GM12878 (cell line): Measurements from ENCODE around the gene ZMIZ1. TPM values are rescaled to one million over a fixed set of nuclear protein-coding genes. Genes with fewer than 3 reads are reported as not detected.

Experiments
- ATAC-seq: fragments of 200-7000 bp; cut with Tn5 transposase; 3 replicates; pipeline ENCODE4 v1.9.1; 2020; ENCODE audit warnings: mild to moderate bottlenecking, moderate library complexity
- BruUV-seq: library from RNA; stranded (reverse); fragments of 400-500 nt; replicated peaks from 2 replicates; lab custom pipeline; 2021; lab: Mats Ljungman, UMichigan
- CTCF ChIA-PET: fragments of 300-600 bp; sonication (Branson Sonifier 250); formaldehyde crosslinking; extraction: SDS; loops from one replicate; lab custom pipeline; 2021; ENCODE audit warnings: inconsistent platforms; lab: Yijun Ruan, JAX
- POLR2A ChIA-PET: fragments of 350-600 bp; formaldehyde crosslinking; extraction: SDS; loops from one replicate; lab custom pipeline; 2021; ENCODE audit warnings: inconsistent platforms; lab: Charles Lee
- RAD21 ChIA-PET: fragments of 300-600 bp; sonication (Branson Sonifier 250); formaldehyde crosslinking; loops from one replicate; lab custom pipeline; 2023; ENCODE audit warnings: antibody characterized with exemption; ENCODE audit not compliant: unreplicated experiment; lab: Charles Lee
- SMC1A ChIA-PET: fragments of 300-600 bp; sonication (Branson Sonifier 250); formaldehyde crosslinking; loops from one replicate; lab custom pipeline; 2023; ENCODE audit not compliant: unreplicated experiment, uncharacterized antibody; lab: Charles Lee
- DNase-seq: peaks from one replicate; pipeline ENCODE4 v3.0.0-alpha.2; 2011; ENCODE audit warnings: low read depth, low spot score
- FAIRE-seq: peaks from 3 replicates; lab custom pipeline; 2011; peaks lifted over from hg19 to GRCh38; lab: Jason Lieb, UNC
- H2AFZ ChIP-seq: 2 replicates; pipeline ENCODE4 v1.6.0; 2011; ENCODE audit warnings: low read depth, low read length, control low read depth; ENCODE audit not compliant: control insufficient read depth
- H3K27ac ChIP-seq: 2 replicates; pipeline ENCODE4 v1.5.1; 2011; ENCODE audit warnings: control low read depth; ENCODE audit not compliant: control insufficient read depth, insufficient read depth
- H3K27me3 ChIP-seq, 2 experiments: replicated peaks in 1 of 2; 2 replicates each; pipeline versions ENCODE4 v1.6.0 to v1.6.1; 2011; ENCODE audit warnings: low read length in 1 of 2; ENCODE audit not compliant: control insufficient read depth in 2 of 2, insufficient read depth in 2 of 2
- H3K36me3 ChIP-seq, 2 experiments: 2 replicates each; pipeline ENCODE4 v1.5.1; 2011; ENCODE audit warnings: low read length in 1 of 2; ENCODE audit not compliant: control insufficient read depth in 2 of 2, insufficient read depth in 2 of 2
- H3K4me1 ChIP-seq: 2 replicates; pipeline ENCODE4 v1.6.1; 2011; ENCODE audit warnings: mild to moderate bottlenecking, low read length, moderate library complexity, mixed read lengths; ENCODE audit not compliant: control insufficient read depth, insufficient read depth
- H3K4me2 ChIP-seq: 2 replicates; pipeline ENCODE4 v1.6.0; 2011; ENCODE audit warnings: control low read depth; ENCODE audit not compliant: control insufficient read depth, insufficient read depth
- H3K4me3 ChIP-seq: fragments of 200-600 bp; sonication (generic); 2 replicates; pipeline ENCODE4 v1.5.1; 2016
- H3K79me2 ChIP-seq: 2 replicates; pipeline ENCODE4 v1.6.0; 2011; ENCODE audit warnings: low read length; ENCODE audit not compliant: control insufficient read depth, insufficient read depth
- H3K9ac ChIP-seq: 2 replicates; pipeline ENCODE4 v1.8.0; 2011; ENCODE audit warnings: low read length, control low read depth, mixed read lengths; ENCODE audit not compliant: control insufficient read depth, insufficient read depth
- H3K9me3 ChIP-seq: replicated peaks from 3 replicates; pipeline ENCODE4 v1.5.1; 2011; ENCODE audit warnings: mild to moderate bottlenecking, low read length; ENCODE audit not compliant: control insufficient read depth, insufficient read depth
- H4K20me1 ChIP-seq: 2 replicates; pipeline ENCODE4 v1.6.0; 2011; ENCODE audit not compliant: control insufficient read depth, insufficient read depth
- CHD2 ChIP-seq: IDR thresholded peaks from 2 replicates; pipeline ENCODE4 v1.6.1; 2011; ENCODE audit warnings: low read depth, low read length, improper control_type of control experiment, borderline replicate concordance
- IRF3 ChIP-seq: fragments of 450-650 bp; IDR thresholded peaks from 2 replicates; pipeline ENCODE4 v1.6.1; 2014; ENCODE audit warnings: mild to moderate bottlenecking
- JUNB ChIP-seq: IDR thresholded peaks from 2 replicates; pipeline ENCODE4 v1.6.1; 2016; ENCODE audit warnings: antibody characterized with exemption, mild to moderate bottlenecking
- MEF2A ChIP-seq: IDR thresholded peaks from 2 replicates; pipeline ENCODE4 v1.6.1; 2011; ENCODE audit warnings: low read depth, mild to moderate bottlenecking, low read length, moderate library complexity; ENCODE audit not compliant: insufficient read depth
- MXI1 ChIP-seq: fragments of 150-350 bp; IDR thresholded peaks from 2 replicates; pipeline ENCODE4 v1.6.1; 2011; ENCODE audit warnings: low read depth, mild to moderate bottlenecking, inconsistent platforms, low read length, improper control_type of control experiment
- NFYB ChIP-seq: IDR thresholded peaks from 2 replicates; pipeline ENCODE4 v1.6.1; 2011; ENCODE audit warnings: low read depth, mild to moderate bottlenecking, low read length, improper control_type of control experiment, moderate library complexity; ENCODE audit not compliant: insufficient read depth
- POLR2AphosphoS5 ChIP-seq: IDR thresholded peaks from 2 replicates; pipeline ENCODE4 v1.6.1; 2011; ENCODE audit warnings: mild to moderate bottlenecking, low read length, inconsistent platforms
- RAD21 ChIP-seq: IDR thresholded peaks from 2 replicates; pipeline ENCODE4 v1.6.1; 2011; ENCODE audit warnings: mild to moderate bottlenecking, low read depth, low read length, moderate library complexity; ENCODE audit not compliant: insufficient read depth
- SIX5 ChIP-seq: IDR thresholded peaks from 2 replicates; pipeline ENCODE4 v1.6.1; 2011; ENCODE audit warnings: mild to moderate bottlenecking, low read depth, low read length, moderate library complexity; ENCODE audit not compliant: severe bottlenecking
- SP1 ChIP-seq: IDR thresholded peaks from one replicate; pipeline ENCODE4 v1.6.1; 2011; ENCODE audit warnings: low read depth, low read length
- SUZ12 ChIP-seq: fragments of 200-600 bp; sonication (generic); IDR thresholded peaks from one replicate; pipeline ENCODE4 v1.6.1; 2018; ENCODE audit warnings: antibody characterized with exemption, mild to moderate bottlenecking; ENCODE audit not compliant: unreplicated experiment
- TCF12 ChIP-seq: IDR thresholded peaks from 2 replicates; pipeline ENCODE4 v1.6.1; 2011; ENCODE audit warnings: low read depth, mild to moderate bottlenecking, low read length
- TCF7 ChIP-seq: IDR thresholded peaks from 2 replicates; pipeline ENCODE4 v1.6.1; 2014; ENCODE audit warnings: antibody characterized with exemption, borderline replicate concordance
- YBX1 ChIP-seq: fragments of 450-650 bp; IDR thresholded peaks from 2 replicates; pipeline ENCODE4 v1.6.1; 2016; ENCODE audit warnings: antibody characterized with exemption
- ZNF384 ChIP-seq: IDR thresholded peaks from 2 replicates; pipeline ENCODE4 v1.6.1; 2012; ENCODE audit warnings: low read depth, mild to moderate bottlenecking, low read length, improper control_type of control experiment, borderline replicate concordance
- WGBS: methylation state at CpG from one replicate; pipeline ENCODE4 v1.1.6; 2016; ENCODE audit warnings: low lambda C conversion rate; ENCODE audit not compliant: insufficient replicate concordance, insufficient coverage; ENCODE audit errors: missing lambda C conversion rate; 5-methylcytosine and 5-hydroxymethylcytosine counted together
- in situ Hi-C: fragments of 300-500 bp; cut with MboI; formaldehyde crosslinking; loops from 9 replicates; pipeline ENCODE4 v1.14.3; 2018; ENCODE audit warnings: mixed read lengths
- intact Hi-C: fragments of 100-400 bp; cut with micrococcal nuclease; formaldehyde crosslinking; loops from one replicate; pipeline ENCODE4 v1.14.2; 2022; ENCODE audit not compliant: unreplicated experiment
- polyA plus RNA-seq, 11 experiments: library from polyadenylated mRNA; depleted of rRNA in 4 of 11; unstranded in 6 of 11; stranded (reverse) in 5 of 11; fragments of >200 nt; fragmentation: Nextera tagmentation in 4 of 11; fragmentation: Illumina TruSeq in 1 of 11; extraction: Ambion mirVana in 4 of 11; extraction: Trizol in 1 of 11; gene quantifications; 1 replicate in 1 of 11; 2 replicates in 10 of 11; pipeline versions ENCODE4 v1.2.1 to v1.2.3, GENCODE V29; 2011 to 2016; ENCODE audit warnings: inconsistent platforms in 2 of 11, missing spikeins in 2 of 11, low read depth in 1 of 11
- total RNA-seq, 4 experiments: library from RNA; depleted of rRNA in 3 of 4; stranded (reverse); fragments of >200 nt in 3 of 4; fragmentation: Illumina TruSeq in 1 of 4; extraction: Trizol in 1 of 4; gene quantifications; 2 replicates each; pipeline versions ENCODE4 v1.2.1 to v1.2.3, GENCODE V29; 2013 to 2021
- TF ChIP-seq, protein P1 (sequence below): fragments of 450-650 bp; IDR thresholded peaks from 2 replicates; pipeline ENCODE4 v1.6.1; 2016; ENCODE audit warnings: mild to moderate bottlenecking, moderate library complexity, borderline replicate concordance

Gene ZMIZ1
- total and polyA plus RNA-seq, 10 of the 15 experiments (the other 5 are each of a cell fraction or from before 2014, with no cell fraction given), result 3.1 to 82.3 (median 14.9) TPM

GRCh38 chr10:79189853-79190435 is 121.2 kb downstream of the ZMIZ1 start:
- intact Hi-C loops (loop anchor here (10.0 kb wide), 2 partner anchors 215 to 755 kb away; no protein-coding TSS in a partner anchor), in situ Hi-C loops (loop anchor here (5.0 kb wide), 1 partner anchor 1143 kb away; no protein-coding TSS in a partner anchor)
- 22% methylated on average over 10 of the region's 10 CpGs for WGBS
- H3K4me3 ChIP-seq, result no peak overlapping the region
- no TSS peak for BruUV-seq
- no peaks in the 10 kb centered on the region for H3K27me3 ChIP-seq
- no peak for FAIRE-seq
- DNase-seq, result no peak
- no peaks in the 10 kb centered on the region for H4K20me1 ChIP-seq
- TF ChIP-seq POLR2AphosphoS5, result no peak
- no peak for TF ChIP-seq YBX1
- no peak for TF ChIP-seq CHD2
- TF ChIP-seq IRF3, result no peak
- TF ChIP-seq RAD21, result no peak
- no peak for TF ChIP-seq TCF12
- no peak for TF ChIP-seq ZNF384
- no peak for TF ChIP-seq MEF2A
- no peak for TF ChIP-seq JUNB
- no peak for TF ChIP-seq SUZ12
- TF ChIP-seq TCF7, result no peak
- no peak for TF ChIP-seq SP1
- TF ChIP-seq, protein P1, sequence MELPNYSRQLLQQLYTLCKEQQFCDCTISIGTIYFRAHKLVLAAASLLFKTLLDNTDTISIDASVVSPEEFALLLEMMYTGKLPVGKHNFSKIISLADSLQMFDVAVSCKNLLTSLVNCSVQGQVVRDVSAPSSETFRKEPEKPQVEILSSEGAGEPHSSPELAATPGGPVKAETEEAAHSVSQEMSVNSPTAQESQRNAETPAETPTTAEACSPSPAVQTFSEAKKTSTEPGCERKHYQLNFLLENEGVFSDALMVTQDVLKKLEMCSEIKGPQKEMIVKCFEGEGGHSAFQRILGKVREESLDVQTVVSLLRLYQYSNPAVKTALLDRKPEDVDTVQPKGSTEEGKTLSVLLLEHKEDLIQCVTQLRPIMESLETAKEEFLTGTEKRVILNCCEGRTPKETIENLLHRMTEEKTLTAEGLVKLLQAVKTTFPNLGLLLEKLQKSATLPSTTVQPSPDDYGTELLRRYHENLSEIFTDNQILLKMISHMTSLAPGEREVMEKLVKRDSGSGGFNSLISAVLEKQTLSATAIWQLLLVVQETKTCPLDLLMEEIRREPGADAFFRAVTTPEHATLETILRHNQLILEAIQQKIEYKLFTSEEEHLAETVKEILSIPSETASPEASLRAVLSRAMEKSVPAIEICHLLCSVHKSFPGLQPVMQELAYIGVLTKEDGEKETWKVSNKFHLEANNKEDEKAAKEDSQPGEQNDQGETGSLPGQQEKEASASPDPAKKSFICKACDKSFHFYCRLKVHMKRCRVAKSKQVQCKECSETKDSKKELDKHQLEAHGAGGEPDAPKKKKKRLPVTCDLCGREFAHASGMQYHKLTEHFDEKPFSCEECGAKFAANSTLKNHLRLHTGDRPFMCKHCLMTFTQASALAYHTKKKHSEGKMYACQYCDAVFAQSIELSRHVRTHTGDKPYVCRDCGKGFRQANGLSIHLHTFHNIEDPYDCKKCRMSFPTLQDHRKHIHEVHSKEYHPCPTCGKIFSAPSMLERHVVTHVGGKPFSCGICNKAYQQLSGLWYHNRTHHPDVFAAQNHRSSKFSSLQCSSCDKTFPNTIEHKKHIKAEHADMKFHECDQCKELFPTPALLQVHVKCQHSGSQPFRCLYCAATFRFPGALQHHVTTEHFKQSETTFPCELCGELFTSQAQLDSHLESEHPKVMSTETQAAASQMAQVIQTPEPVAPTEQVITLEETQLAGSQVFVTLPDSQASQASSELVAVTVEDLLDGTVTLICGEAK, result no peak
- no peak for TF ChIP-seq MXI1
- TF ChIP-seq SIX5, result no peak
- TF ChIP-seq NFYB, result no peak
- H3K9ac ChIP-seq, result no peak overlapping the region
- no peaks in the 10 kb centered on the region for H3K36me3 ChIP-seq
- H3K9me3 ChIP-seq, result no peaks in the 10 kb centered on the region
- no peak overlapping the region for H3K4me2 ChIP-seq
- no peak for ATAC-seq
- no peaks in the 10 kb centered on the region for H3K4me1 ChIP-seq
- H3K27ac ChIP-seq, result no peak overlapping the region
- ChIA-PET POLR2A (no interaction called here), RAD21 (no interaction called here), SMC1A (interaction anchor here (0.9 to 1.3 kb wide), 3 partner anchors 16 to 271 kb away, joined by 3 to 4 read pairs (median 3); no protein-coding TSS in a partner anchor), CTCF (interaction anchor here (0.6 to 1.7 kb wide), 6 partner anchors 13 to 1144 kb away, joined by 3 to 6 read pairs (median 4); no protein-coding TSS in a partner anchor)
- H2AFZ ChIP-seq, result no peak overlapping the region
- H3K79me2 ChIP-seq, result no peaks in the 10 kb centered on the region
